ES-I3 (cell line): ENCODE data around the gene TMEM38B.

Experiments used
- H3K36me3 ChIP-seq: 2 replicates; pipeline ENCODE4 v1.6.1; 2013; ENCODE audit warnings: mild to moderate bottlenecking, low read length, control low read depth, moderate library complexity; ENCODE audit not compliant: insufficient read depth
- H3K4me1 ChIP-seq: 2 replicates; pipeline ENCODE4 v1.6.1; 2013; ENCODE audit warnings: mild to moderate bottlenecking, control low read depth, low read length; ENCODE audit not compliant: insufficient read depth
- H3K9ac ChIP-seq: 2 replicates; pipeline ENCODE4 v1.6.1; 2013; ENCODE audit warnings: low read depth, mild to moderate bottlenecking, low read length, moderate library complexity
- H3K9me3 ChIP-seq: 2 replicates; pipeline ENCODE4 v1.6.1; 2013; ENCODE audit warnings: mild to moderate bottlenecking, low read length, moderate library complexity; ENCODE audit not compliant: control insufficient read depth, insufficient read depth

The TMEM38B gene

GRCh38 chr9:105672711-105673234 lies 21.6 kb upstream of the TMEM38B start:
- H3K9ac ChIP-seq = no peak overlapping the region
- no peaks in the 10 kb centered on the region for H3K36me3 ChIP-seq
- no peaks in the 10 kb centered on the region for H3K4me1 ChIP-seq
- no peaks in the 10 kb centered on the region for H3K9me3 ChIP-seq

GRCh38 chr9:105673850-105674387 lies 20.4 kb upstream of the TMEM38B start:
- H3K36me3 ChIP-seq = no peaks in the 10 kb centered on the region
- H3K9ac ChIP-seq = no peak overlapping the region
- no peaks in the 10 kb centered on the region for H3K4me1 ChIP-seq

DNA sequence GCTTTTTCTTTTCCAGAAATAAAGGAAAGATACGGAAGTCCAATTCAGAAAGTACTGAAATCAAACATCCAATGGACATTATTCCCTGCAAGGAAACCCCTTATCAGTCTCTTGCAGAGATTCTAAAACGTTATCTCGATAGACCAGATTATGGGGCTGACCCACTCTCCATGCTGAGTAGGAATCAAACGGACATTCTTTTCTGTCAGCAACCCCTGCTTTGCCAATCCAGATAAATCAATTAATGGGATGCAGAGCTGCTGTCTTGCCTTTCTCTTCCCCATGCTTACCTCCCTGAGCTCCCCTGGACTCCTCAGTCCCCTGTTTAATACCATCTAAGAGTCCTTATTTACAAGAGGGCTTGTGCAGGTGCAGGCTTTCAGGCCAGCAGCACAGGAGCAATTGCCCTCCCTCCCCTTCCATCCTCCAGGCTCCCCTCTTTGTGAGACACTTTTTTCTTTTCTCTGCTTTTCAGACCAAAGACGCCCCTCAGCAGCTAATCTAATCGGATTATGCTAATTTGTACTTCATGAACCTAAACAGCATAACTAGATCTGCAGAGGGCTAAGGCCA lies 17.9 kb upstream of the TMEM38B start:
- Histone ChIP-seq H3K9ac (no peak overlapping the region), H3K4me1 (no peaks in the 10 kb centered on the region), H3K36me3 (no peaks in the 10 kb centered on the region), H3K9me3 (no peaks in the 10 kb centered on the region; the same call in 1 of the 2 replicates)

More at GRCh38 chr9:105673850-105674387, 20.4 kb upstream of the TMEM38B start:
- no peaks in the 10 kb centered on the region for H3K9me3 ChIP-seq

DNA sequence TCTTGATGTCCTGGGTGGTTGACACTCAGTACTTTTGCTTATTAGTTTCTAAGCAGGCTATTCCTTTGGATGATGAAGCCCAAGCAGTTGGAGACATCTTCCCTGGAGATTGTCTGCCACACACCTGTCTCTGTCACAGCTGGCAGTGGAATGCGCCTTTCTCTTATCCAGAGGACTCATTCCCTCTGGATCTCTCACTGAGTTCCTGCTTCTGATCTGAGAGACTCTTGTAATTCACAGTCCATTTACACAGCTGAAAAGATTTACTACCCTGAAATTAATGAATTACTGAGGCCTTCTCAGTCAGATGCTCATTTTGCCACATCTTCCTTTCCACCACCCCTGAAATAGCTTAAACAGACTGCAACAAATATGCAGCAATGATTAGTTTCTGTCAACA lies 16.2 kb upstream of the TMEM38B start:
- Histone ChIP-seq H3K9ac (no peak overlapping the region), H3K4me1 (no peaks in the 10 kb centered on the region), H3K9me3 (no peaks in the 10 kb centered on the region; the same call in 1 of the 2 replicates), H3K36me3 (no peaks in the 10 kb centered on the region)

GRCh38 chr9:105678781-105679180 lies 15.6 kb upstream of the TMEM38B start:
- no peak overlapping the region for H3K9ac ChIP-seq
- H3K4me1 ChIP-seq = no peaks in the 10 kb centered on the region
- H3K9me3 ChIP-seq = no peaks in the 10 kb centered on the region; the same call in 1 of the 2 replicates
- H3K36me3 ChIP-seq = no peaks in the 10 kb centered on the region

DNA sequence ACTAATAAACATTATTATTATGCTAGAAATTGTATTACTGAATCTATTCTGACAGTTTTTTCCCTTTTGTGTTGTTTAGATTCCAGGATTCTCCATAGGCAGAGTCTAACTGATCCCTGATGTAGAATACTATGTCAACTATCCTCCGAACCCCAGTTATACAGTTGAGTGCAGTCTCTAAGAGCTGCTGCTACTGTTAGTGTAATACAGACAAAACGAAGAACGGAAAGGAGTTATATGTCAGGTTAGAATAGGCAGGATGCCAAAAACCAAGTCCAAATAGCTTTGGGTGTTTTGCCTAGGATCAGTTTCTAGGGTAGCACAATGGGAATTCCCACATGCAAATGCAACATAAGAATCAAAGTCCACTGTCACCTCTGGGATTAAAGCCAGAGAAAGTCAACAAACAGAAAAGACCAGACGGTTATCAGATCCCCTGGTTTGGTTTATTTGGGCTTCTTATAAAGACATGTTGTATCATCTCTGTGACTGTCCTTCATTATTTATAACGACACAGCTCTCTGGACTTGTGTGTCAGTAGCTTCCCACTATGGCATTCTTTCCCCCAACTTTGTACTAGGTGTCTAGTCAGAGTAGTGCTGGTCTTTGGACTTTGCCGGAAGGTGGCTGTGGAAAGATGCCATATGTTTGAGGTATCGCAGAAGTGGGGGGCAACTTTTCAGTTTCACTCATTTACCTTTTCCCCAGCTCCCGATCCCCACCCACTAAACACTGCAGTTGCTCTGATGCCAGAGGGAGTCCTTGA lies 14.9 kb upstream of the TMEM38B start:
- H3K9me3 ChIP-seq = no peaks in the 10 kb centered on the region; the same call in 1 of the 2 replicates
- no peak overlapping the region for H3K9ac ChIP-seq
- H3K4me1 ChIP-seq = no peaks in the 10 kb centered on the region
- H3K36me3 ChIP-seq = no peaks in the 10 kb centered on the region

DNA sequence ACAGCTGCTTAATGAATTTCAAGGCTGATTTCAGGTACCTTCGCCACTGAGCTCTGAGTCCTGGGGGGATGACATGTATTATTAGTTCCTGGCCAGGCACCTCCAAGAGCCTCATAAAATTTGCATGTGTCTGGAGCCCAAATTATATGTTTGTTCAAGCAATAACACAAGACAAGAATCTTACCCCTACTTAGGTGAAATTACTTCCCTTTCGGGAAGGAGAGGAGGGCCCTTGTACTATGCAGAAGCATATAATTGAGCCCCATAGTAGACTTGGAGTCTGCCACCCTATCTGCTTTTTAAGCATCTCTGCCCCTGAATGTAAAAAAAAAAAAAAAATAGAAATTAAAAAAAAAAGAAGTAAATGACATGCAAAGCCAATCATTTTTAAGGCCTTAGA lies 13.0 kb upstream of the TMEM38B start:
- Histone ChIP-seq H3K36me3 (no peaks in the 10 kb centered on the region), H3K9ac (no peak overlapping the region), H3K9me3 (no peaks in the 10 kb centered on the region; the same call in 1 of the 2 replicates), H3K4me1 (no peaks in the 10 kb centered on the region)

GRCh38 chr9:105681724-105682123 lies 12.6 kb upstream of the TMEM38B start:
- Histone ChIP-seq H3K9ac (no peak overlapping the region), H3K4me1 (no peaks in the 10 kb centered on the region), H3K9me3 (no peaks in the 10 kb centered on the region; the same call in 1 of the 2 replicates), H3K36me3 (no peaks in the 10 kb centered on the region)

DNA sequence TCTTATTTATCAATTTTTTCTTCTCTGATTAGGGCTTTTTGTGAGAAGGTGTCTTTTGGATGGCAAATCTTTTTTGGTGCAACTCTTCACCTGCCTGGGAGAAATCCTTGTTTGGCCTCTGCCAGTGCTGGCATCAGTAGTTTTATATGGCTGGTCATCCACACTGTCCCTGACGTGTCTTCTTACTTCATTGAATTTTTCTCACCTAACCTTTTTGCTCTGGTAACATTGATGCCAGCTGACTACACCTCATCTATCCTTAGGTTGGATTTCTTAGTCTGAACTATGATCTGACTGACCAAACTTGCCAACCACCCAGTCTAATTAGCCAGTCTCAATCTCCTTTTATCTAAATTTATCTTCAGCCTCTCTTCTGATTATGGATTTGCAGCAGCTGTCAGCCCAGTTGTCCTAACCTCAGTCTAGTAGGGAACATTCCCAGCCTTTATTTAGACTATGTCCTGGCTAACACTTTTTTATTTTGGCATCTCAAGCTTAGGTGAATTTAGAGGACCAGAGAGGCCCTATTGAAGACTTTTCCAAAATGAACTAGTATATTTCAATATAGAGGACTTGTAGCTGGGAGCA lies 10.6 kb upstream of the TMEM38B start:
- H3K4me1 ChIP-seq = no peaks in the 10 kb centered on the region
- H3K36me3 ChIP-seq = no peaks in the 10 kb centered on the region
- no peaks in the 10 kb centered on the region; the same call in 1 of the 2 replicates for H3K9me3 ChIP-seq

DNA sequence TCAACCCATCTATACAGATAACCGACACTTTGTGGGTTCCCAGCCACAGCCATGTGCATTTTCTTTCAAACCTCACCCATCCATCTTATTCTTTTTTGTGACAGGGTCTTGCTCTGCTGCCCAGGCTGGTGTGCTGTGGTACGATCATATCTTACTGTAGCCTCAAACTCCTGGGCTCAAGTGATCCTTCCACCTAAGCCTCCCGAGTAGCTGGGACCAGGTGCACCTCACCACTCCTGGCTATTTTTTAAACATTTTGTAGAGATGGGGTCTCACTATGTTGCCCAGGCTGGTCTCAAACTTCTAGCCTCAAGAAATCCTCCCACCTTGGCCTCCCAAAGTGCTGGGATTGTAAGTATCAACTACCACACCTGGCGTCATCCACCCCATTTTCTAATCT lies 7.4 kb upstream of the TMEM38B start:
- Histone ChIP-seq H3K36me3 (no peaks in the 10 kb centered on the region), H3K9me3 (no peaks in the 10 kb centered on the region), H3K9ac (no peak overlapping the region), H3K4me1 (no peaks in the 10 kb centered on the region)

More for the DNA sequence above, 10.6 kb upstream of the TMEM38B start:
- H3K9ac ChIP-seq = no peak overlapping the region

GRCh38 chr9:105690742-105691141 lies 3.6 kb upstream of the TMEM38B start:
- Histone ChIP-seq H3K36me3 (no peaks in the 10 kb centered on the region), H3K9ac (no peak overlapping the region), H3K4me1 (no peaks in the 10 kb centered on the region), H3K9me3 (no peaks in the 10 kb centered on the region)

DNA sequence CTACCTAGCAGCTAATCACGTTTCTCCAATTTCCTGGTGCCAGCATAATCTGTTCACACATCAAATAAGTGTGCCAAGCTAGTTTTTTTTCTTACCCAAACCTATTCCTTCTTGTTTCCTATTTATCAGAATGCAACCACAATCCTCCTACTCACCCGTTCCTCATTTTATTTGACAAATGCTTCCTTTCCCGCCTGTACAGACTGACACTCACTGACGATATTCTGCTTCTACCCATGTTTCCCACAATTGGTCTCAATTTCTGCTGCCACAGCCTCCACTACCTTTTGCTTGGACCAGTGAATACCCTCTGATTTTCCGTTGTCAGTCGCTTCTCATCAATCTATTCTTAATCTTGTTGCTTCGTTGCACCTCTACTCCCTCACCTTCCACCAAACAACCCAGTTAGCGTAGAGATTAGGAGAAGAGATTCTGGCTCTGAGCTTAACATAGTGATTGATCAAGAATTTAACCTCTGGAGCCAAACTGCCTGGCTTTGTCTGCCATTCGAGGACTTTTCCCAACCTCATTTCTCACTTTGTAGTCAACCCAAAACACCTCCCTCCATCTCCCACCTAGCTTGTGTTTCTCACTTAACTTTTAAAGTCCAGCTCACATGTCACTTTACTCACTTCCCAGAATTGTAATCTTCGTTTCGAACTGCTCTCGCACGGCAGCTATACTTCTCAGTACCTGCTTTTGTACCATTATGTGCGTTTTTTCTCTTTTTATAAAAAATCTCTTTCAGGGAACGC lies 729 bp upstream of the TMEM38B start:
- no peaks in the 10 kb centered on the region for H3K4me1 ChIP-seq
- no peaks in the 10 kb centered on the region for H3K36me3 ChIP-seq
- peak overlapping the region; percentile 86; the same call in 1 of the 2 replicates for H3K9ac ChIP-seq
- H3K9me3 ChIP-seq = no peaks in the 10 kb centered on the region

GRCh38 chr9:105694848-105695581 lies 674 bp downstream of the TMEM38B start:
- Histone ChIP-seq H3K9me3 (no peaks in the 10 kb centered on the region), H3K4me1 (no peaks in the 10 kb centered on the region), H3K36me3 (no peaks in the 10 kb centered on the region), H3K9ac (peak overlapping the region; percentile 86)
